HG03571 (cell line): ENCODE measurements around the gene FAM53A.
"Not testable (repeated sequence)": the region's sequence is repeated elsewhere in the genome, so short reads cannot be mapped to it uniquely, and the experiment has no call there.

Experiments used
- ATAC-seq: cut with Tn5 transposase; IDR thresholded peaks from one replicate; pipeline ENCODE4 v1.9.1; 2021; ENCODE audit not compliant: unreplicated experiment

Gene FAM53A

GRCh38 chr4:1607436-1608195 is 76.5 kb downstream of the FAM53A start:
- ATAC-seq: not testable (repeated sequence)

GRCh38 chr4:1604706-1605205 is 79.4 kb downstream of the FAM53A start:
- ATAC-seq: no peak

GRCh38 chr4:1604181-1604705 is 79.9 kb downstream of the FAM53A start:
- no peak for ATAC-seq

- no peak for ATAC-seq
Measured at GRCh38 chr4:1603413-1604135, 80.5 kb downstream of the FAM53A start.

GRCh38 chr4:1602655-1603412 is 81.3 kb downstream of the FAM53A start:
- no peak for ATAC-seq

GRCh38 chr4:1601852-1602654 is 82.1 kb downstream of the FAM53A start:
- ATAC-seq: no peak

- no peak for ATAC-seq
Measured at GRCh38 chr4:1601533-1601835, 82.6 kb downstream of the FAM53A start.

GRCh38 chr4:1600811-1601532 is 83.1 kb downstream of the FAM53A start:
- no peak for ATAC-seq

GRCh38 chr4:1600211-1600780 is 83.8 kb downstream of the FAM53A start:
- ATAC-seq: no peak

GRCh38 chr4:1599491-1600210 is 84.5 kb downstream of the FAM53A start:
- ATAC-seq: no peak

- ATAC-seq: no peak
Measured at GRCh38 chr4:1599026-1599481, 85.1 kb downstream of the FAM53A start.

- ATAC-seq: no peak
Measured at GRCh38 chr4:1598206-1599025, 85.7 kb downstream of the FAM53A start.

- no peak for ATAC-seq
Measured at GRCh38 chr4:1597021-1597931, 86.8 kb downstream of the FAM53A start.

GRCh38 chr4:1596393-1596792 is 87.7 kb downstream of the FAM53A start:
- no peak for ATAC-seq

- ATAC-seq: no peak
Measured at GRCh38 chr4:1595789-1596325, 88.3 kb downstream of the FAM53A start.

- ATAC-seq: no peak
Measured at GRCh38 chr4:1594871-1595788, 89.0 kb downstream of the FAM53A start.
